SU-DHL-6 (cell line): ENCODE results near the gene YIF1A.

ENCODE experiments used
- EZH2phosphoT487 ChIP-seq: fragments of 200-600 bp; sonication (generic), shearing (Covaris generic); conservative IDR thresholded peaks from 2 replicates; pipeline ENCODE4 v1.6.1; 2018; ENCODE audit warnings: mild to moderate bottlenecking, antibody characterized with exemption, low read length, moderate library complexity, mixed read lengths
- TF ChIP-seq, protein P1 (sequence below): fragments of 200-600 bp; sonication (generic); IDR thresholded peaks from one replicate; pipeline ENCODE4 v1.5.1; 2017; ENCODE audit warnings: antibody characterized with exemption, mild to moderate bottlenecking, low read length, moderate library complexity; ENCODE audit not compliant: insufficient read depth, poor library complexity, severe bottlenecking

DNA sequence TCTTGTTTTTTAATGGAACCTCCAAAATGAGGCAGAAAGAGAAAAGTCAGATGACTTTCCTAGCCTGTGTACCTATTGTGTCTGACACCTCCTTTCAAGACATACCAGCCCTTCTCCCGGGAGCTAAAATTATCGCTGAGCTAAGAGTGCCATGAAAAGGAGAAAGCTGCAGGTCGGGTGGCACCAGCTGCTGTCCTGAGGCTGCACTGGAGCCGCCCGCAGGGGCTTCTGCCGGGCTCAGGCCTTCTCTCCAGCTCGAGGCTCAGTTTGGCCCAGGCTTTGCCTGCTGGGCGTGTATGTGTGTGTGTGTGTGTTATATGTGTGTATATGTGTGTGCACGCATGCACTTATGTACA lies 48.2 kb downstream of the YIF1A start:
- TF ChIP-seq, protein P1, sequence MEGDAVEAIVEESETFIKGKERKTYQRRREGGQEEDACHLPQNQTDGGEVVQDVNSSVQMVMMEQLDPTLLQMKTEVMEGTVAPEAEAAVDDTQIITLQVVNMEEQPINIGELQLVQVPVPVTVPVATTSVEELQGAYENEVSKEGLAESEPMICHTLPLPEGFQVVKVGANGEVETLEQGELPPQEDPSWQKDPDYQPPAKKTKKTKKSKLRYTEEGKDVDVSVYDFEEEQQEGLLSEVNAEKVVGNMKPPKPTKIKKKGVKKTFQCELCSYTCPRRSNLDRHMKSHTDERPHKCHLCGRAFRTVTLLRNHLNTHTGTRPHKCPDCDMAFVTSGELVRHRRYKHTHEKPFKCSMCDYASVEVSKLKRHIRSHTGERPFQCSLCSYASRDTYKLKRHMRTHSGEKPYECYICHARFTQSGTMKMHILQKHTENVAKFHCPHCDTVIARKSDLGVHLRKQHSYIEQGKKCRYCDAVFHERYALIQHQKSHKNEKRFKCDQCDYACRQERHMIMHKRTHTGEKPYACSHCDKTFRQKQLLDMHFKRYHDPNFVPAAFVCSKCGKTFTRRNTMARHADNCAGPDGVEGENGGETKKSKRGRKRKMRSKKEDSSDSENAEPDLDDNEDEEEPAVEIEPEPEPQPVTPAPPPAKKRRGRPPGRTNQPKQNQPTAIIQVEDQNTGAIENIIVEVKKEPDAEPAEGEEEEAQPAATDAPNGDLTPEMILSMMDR = no peak
- no peak for TF ChIP-seq EZH2phosphoT487
